HG03378 (cell line): ENCODE data around the gene E2F1.

ENCODE experiments used
- ATAC-seq: cut with Tn5 transposase; IDR thresholded peaks from one replicate; pipeline ENCODE4 v1.9.1; 2021; ENCODE audit warnings: mild to moderate bottlenecking, moderate library complexity; ENCODE audit not compliant: unreplicated experiment

Gene E2F1

GRCh38 chr20:33673114-33673409 lies 13.1 kb downstream of the E2F1 start:
- ATAC-seq, result no peak

- ATAC-seq, result no peak
These were observed 13.6 kb downstream of the E2F1 start for GRCh38 chr20:33672426-33673113.

- no peak for ATAC-seq
These were observed 14.5 kb downstream of the E2F1 start for GRCh38 chr20:33671573-33672288.

GRCh38 chr20:33670715-33671499 lies 15.3 kb downstream of the E2F1 start:
- no peak for ATAC-seq

GRCh38 chr20:33669873-33670640 lies 16.1 kb downstream of the E2F1 start:
- ATAC-seq, result no peak

- no peak for ATAC-seq
These were observed 17.0 kb downstream of the E2F1 start for GRCh38 chr20:33669224-33669623.

- no peak for ATAC-seq
These were observed 17.6 kb downstream of the E2F1 start for GRCh38 chr20:33668466-33669155.

- no peak for ATAC-seq
These were observed 18.3 kb downstream of the E2F1 start for GRCh38 chr20:33667676-33668465.

- no peak for ATAC-seq
These were observed 18.9 kb downstream of the E2F1 start for GRCh38 chr20:33667245-33667675.

- peak; percentile 57 for ATAC-seq
These were observed 19.6 kb downstream of the E2F1 start, which contains the start of gene ACTL10 for GRCh38 chr20:33666293-33667244. ACTL10 (plus strand) TSS chr20:33666943; CDS start chr20:33667498, 555 bp downstream.

- ATAC-seq, result no peak
These were observed 21.4 kb downstream of the E2F1 start for GRCh38 chr20:33664762-33665144.

- ATAC-seq, result no peak
These were observed 22.0 kb downstream of the E2F1 start for GRCh38 chr20:33664085-33664761.

- ATAC-seq, result no peak
These were observed 22.8 kb downstream of the E2F1 start for GRCh38 chr20:33663161-33664084.

GRCh38 chr20:33662172-33662571 lies 24.0 kb downstream of the E2F1 start, which contains the start of gene C20orf144:
C20orf144 (plus strand) TSS chr20:33662327; CDS start chr20:33662346, 19 bp downstream.
- no peak for ATAC-seq

GRCh38 chr20:33660685-33661058 lies 25.5 kb downstream of the E2F1 start:
- no peak for ATAC-seq

- ATAC-seq, result no peak
These were observed 26.0 kb downstream of the E2F1 start for GRCh38 chr20:33660035-33660684.
